Activated CD8-positive, alpha-beta memory T cell treated with anti-CD3 and anti-CD28 coated beads, Interleukin-2, amount 50 U/mL, for 24 hours (primary cell): ENCODE results near the gene DLX2.

Experiments
- DNase-seq: peaks from one replicate; pipeline ENCODE4 v3.0.0-alpha.2; 2020; ENCODE audit errors: extremely low read depth

Gene DLX2

DNA sequence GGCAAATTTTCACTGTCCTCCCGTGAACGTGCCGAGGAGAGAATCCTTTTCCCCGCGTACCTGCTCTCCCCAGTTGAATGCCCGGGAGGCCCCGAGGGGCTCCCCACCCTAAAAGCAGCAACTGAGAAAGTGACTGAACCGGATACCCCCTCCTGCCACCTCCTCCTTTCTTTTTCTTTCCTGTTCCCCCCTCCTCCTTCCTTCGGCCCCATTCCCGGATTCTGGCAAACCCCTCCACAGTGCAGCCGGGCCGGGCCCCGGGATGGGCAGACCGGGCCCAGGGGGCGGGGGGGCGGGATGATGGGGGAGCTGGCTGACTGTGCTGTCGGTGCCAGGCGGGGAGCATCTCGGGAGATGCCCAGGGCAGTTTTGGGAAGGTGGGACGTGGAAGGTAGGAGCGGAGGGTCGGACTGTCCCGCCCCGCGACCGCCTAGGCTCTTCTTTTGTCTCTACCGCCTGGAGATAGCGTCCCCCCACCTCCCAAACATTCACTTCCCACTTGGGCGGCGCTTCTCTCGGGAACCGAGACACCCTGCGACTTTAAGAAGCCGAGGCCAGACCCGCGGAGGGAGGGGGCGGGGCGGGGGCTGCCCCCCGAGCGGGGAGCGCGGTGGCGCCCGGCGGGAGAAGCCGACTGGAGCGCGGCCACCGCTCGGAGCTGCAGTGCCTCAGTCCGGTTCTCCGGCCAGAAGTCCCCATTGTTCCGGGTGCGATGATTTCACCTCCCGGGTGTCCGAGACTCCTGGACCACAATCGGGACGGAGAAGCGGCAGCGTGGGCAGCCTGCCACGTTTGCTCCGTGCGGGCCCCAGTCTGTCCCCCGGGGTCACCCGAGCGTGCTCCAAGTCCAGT lies 8.2 kb downstream of the DLX2 start:
- DNase-seq = no peak

DNA sequence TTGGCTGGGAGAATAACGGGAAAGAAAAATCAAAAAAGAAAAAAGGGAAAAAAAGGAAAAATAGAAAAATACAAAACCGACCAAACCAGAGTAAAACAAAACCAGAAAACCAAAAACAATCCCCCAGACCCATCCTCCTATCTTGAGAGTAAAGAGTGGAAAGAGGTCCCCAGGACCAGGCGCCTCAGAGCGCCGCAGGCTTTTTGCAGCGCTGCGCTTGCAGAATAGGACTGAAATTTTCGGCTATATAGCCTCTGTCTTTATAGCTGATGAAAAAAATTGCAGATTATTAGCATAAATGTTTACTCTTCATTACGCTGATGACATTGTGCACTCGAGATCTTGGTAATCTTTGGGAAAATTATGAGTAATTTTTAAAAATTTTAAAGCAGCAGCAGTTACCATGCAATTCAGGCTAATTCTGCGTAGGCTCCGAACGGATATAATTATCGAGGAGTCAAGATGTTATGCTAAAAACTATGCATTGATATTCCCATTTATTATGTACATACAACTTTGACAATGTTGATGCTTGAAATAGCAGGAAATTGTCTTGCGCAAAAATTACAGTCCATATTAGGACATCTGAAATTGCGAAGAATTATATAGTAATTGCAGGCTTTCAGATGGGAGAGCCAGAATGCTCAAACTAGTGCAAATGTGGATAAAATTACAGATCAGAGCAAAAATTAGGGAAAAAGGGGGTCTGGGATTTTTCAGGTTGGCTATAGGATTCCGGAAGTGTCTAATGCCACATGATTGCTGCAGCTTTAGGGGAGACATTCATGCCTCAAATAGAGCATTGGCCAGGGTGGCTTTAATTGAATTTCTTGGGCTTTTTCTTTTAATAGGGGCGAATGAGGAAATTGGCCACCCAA lies 9.0 kb downstream of the DLX2 start:
- DNase-seq = no peak

DNA sequence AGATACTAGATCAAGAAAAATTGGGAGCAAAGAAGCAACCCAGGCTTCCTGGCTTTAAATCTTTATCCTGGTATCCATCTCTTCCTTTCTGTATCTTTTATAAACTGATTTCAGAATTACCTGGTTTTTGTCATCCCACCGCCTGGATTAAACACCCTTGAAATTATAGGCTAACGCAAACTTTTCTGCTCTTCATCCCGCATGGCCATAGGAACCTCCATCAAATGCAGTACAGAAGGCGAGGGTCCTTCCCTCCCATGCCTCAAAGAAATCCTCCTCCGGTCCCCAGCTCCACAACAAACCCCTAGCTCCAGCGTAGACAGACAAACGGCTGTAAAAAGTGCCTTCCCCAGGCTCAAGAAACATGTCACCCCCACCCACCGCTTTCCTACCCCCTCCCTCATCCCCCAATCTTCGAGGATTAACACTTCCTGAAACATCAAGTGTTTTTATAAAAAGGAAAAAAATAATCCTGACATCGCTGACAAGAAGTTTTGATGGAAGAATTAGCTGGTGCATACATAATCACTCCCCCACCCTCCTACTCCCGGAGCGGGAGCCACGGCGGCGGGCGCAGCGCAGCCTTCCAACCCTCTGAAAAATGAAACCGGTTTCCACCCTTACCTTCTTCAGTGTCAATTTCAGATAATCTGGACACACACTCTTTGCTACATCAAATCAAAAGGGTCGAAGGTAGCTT lies 9.8 kb downstream of the DLX2 start:
- no peak for DNase-seq

DNA sequence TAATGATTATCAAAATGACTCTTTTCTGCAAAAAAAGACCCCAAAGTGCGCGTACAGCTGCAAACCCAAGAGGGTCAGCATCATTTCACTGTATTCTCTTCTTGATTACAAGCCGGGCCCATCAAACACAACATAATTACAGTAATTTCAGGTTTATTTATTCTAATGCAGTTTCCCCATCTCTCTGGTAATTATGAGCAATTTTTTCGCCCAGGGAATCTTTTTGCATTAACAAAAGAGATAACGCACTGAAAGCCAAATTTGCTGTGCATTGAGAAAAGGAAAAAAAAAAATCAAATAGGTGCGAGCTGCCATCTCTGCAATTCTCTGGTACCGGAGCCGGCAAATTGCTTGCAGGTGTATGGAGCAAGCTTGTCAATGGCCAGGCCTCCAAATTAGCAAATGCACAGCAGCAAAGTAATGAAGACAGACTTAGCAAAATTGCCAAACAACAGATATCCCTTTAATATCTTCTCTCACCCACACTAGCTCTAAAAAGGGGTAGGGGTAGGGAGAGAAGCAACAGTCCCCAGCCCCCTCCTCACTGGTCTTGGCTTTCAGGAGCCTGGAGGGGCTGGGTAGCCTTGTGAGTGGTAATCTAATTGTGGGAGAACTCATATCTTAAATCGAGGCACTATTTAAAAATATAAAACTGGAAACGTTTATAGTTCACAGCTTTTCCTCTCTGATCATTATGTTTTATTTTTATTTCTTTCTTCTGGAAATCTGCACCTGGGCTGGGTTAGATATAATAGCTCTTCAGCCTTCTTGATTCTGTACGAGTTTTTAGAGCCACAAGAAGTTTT lies 10.7 kb downstream of the DLX2 start:
- no peak for DNase-seq

DNA sequence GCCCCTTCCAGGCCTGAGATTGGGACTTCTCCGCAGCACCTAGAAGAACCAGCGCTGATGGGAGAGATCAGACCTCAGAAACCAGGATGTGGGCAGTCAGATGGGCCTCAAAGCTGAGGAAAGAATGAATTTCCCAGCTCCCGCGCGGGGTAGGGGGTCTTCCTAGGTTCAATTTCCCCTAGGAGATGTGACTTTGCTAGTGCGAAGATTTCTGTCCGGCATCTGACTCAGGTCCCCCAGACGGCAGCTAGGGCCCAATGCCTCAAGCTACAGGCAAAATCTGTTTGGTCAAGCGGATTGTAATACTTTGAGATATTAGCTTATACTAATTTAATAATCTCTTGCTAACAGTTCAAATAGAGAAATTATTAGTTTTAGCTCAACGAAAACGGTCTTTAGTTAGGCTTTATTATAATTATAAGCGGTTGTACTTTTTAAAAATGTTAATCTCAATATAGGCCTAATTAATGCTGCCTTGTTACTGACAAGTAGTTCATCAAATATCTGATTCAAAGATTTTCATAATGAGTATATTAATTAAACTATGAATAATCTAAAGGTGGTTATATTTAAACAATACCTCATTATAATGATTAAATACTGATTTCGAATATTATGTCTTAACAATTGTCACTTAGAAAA lies 11.6 kb downstream of the DLX2 start:
- DNase-seq = no peak

DNA sequence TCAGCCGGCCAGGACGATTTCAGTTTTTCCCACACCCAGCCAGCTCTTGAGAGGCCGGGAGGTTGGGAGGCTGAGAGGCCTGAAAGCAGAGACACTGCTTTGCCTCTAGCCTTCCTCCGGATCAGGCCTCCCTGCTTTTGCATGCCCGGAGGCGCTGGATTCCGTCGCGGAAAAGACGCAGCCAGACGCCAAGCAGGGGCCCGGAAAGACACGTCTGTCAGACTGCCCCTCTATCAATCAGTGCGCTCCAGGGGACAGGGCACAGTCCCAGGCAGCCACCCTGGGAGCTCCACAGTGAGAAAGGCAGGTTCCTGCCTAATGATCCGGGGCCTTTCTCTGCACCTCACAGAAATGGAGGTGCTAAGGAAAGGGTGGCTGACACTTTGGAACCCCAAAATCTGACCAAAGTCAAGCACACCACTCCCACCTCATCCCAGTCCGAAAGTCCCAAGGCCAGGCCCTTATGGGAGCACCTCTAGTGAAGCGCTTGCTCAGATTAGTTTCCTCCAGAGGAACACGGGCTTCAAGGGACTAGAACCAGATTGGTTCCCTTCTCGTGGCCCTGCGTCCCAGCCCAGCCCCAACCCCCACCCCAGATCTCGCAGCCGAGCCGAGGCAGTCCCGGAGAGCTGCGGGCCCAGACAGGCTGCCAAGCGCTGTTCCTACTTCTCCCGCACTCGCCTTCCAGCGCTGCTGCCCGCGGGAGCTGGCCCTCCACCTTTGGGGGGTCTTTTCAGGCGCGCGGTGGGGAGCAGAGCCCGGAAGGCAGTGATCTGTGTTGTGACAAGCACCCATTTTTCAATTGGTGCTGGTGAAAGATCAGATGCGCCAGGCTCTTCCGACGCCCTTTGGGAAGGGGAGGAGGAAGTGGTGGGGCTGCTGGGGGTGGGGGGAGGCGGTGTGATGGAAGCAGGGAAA lies 12.4 kb downstream of the DLX2 start:
- DNase-seq = no peak

DNA sequence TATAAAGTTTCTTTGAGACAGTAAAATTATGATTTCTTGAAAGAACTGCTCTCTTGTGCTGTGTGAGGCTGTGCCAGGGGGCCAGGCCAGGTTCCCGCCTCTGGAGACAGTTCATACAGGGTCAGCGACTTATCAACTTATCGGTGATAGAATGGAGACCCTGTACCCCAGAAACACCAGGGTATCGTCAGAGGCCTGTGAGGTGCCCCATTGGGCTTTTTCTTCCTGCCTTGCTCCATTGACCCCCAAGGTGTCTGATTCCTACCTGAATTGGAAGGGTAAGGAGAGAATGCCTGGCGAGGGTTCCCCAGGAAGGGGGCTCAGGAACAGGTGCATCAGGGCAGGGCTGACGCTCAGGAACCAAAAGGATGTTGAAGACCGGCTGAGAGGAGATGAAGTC lies 13.1 kb downstream of the DLX2 start:
- no peak for DNase-seq

DNA sequence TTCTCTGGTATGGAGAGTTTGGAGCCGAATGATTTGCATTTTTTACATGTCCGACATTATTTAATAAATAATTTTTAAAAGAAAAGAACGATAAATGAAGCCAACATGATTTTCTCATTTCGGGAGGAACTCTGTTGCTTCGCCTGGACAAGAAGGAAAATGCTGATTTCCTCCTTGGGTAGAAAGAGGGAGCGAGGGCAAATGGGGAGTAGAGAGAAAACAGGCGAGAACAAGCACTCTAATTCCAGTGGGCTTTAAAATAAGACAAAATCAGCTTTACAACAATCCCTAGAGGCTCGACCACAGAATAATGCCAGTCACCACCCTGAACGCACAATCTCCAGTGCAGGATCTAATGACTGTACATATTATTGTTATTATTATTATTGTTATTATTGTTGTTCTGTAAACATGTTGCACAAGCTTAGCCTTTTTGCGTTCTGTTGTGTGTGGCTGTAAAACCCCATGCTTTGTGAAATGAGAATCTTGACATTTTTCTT lies 13.6 kb downstream of the DLX2 start:
- DNase-seq = no peak

DNA sequence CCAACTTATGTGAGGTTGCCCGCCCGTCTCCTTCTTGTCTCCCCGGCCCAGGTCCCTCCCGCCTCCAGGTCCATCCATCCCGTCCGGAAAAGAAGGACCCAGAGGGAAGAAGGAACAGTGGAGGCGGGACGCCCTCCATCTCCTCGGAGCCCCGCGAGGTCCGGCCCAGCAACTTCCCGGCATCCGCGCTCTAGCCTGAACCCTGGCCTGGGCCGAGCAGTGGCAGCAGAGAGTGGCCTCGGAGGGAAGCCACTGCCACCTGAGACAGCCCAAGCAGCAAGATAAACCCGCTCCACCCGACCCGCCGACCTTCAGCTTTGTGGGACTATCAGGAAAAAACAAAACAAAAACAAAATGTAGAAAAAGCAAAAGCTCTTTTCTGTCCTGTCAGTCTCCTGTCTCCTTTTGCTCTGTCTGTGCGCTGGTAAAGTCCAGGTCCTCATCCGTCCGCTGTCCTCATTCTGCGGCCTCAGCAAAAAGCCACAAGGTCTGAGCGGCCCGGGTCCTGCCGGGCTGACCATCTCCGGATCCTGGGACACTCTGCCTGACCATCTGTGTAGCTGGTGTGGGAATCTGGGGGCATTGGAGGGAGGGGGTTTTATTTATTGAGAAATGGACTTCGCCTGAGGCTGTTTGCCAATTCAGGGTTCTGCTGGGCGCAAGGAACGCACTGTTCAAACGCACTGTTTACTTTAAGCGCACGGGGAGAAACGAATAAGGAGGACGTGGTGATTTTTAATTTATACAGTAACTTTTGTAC lies 14.3 kb downstream of the DLX2 start:
- DNase-seq = no peak

DNA sequence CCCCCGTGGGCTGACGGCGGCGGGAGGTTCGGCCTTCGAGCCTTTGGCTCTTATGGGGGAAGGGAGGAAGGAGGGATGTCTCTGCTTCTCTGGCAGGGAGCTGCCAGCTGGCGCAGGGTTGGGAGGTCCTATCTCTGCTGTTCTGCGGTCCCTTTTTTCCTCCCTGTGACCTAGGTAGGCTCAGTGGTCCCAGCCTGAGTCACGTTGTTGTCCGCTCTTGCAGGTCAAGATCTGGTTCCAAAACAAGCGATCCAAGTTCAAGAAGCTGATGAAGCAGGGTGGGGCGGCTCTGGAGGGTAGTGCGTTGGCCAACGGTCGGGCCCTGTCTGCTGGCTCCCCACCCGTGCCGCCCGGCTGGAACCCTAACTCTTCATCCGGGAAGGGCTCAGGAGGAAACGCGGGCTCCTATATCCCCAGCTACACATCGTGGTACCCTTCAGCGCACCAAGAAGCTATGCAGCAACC lies 14.9 kb downstream of the DLX2 start:
- DNase-seq = no peak

DNA sequence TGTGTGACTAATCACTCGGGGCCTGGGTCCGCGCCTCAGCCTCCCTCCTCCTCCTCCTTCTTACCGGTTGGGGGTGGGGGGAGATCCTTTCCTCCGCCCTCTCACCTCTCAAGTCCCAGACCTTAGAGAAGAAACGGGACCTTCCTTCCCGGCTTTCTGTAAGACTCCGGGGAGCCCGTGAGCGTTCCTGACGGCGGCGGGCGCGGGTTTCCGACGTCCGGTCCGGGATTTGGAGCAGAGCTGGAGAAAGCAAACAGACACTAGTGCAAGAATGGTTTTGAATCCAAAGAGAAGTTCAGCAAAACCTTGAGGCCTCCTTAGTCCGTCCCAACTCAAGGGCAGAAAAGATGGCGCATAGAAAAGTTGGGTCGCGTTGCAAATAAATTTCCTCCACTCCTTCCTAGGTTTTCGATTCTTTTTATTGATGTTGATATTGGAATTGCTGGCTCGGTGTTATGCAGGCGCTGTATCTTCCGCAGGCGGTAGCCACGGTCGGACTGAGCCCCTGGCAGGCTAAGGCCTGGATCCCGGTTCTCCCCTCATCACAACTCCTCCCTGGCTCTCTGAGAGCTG lies 15.4 kb downstream of the DLX2 start:
- DNase-seq = no peak

DNA sequence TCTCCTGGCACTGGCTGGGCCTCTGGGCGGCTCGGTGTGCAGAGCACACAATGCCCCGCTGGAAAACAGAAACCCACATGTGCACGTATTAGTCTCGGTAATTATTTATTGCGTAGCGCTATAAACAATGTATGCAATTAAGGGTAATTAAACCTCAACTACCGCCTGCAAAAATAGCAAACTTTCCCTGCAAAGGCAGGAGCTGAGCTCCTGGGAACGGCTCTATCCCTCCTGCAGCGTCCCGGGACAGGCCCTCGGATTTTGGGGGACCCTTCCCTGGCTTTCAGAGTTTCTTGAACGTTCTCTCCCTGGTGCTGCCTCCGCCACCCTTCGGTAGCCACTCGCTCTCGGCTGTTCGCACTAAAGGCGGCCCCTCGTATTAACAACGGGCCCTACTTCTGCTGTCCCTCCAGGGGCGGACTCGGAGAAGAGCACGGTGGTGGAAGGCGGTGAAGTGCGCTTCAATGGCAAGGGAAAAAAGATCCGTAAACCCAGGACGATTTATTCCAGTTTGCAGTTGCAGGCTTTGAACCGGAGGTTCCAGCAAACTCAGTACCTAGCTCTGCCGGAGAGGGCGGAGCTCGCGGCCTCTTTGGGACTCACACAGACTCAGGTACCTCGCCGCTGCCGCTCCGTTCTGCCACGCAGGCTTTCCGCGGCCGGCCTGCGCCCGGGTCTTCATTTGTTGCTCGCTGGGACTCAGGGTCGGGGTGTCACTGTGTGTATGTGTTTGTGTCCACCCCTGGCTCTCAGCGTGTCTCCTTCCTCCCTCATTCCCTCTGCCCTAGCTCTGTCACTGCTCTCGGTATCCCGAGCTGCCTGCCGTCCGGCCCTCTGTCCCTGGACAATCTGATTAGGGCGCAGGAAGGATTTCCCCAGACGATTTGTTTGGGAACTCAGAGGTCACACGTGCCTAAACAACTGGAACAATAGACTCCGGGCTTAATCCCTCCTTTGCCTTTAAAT lies 16.2 kb downstream of the DLX2 start:
- no peak for DNase-seq

DNA sequence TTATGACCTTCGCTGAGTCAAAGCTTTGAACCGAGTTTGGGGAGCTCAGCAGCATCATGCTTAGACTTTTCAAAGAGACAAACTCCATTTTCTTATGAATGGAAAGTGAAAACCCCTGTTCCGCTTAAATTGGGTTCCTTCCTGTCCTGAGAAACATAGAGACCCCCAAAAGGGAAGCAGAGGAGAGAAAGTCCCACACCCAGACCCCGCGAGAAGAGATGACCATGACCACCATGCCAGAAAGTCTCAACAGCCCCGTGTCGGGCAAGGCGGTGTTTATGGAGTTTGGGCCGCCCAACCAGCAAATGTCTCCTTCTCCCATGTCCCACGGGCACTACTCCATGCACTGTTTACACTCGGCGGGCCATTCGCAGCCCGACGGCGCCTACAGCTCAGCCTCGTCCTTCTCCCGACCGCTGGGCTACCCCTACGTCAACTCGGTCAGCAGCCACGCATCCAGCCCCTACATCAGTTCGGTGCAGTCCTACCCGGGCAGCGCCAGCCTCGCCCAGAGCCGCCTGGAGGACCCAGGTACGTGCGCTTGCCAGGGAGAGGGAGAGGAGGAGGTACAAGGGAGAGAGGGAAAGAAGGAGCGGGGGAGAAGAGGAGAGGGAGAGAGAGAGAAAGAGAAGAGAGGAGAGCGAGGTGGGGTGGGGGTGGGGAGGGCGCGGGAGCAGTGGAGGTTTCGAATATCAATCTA lies 17.1 kb downstream of the DLX2 start, which contains the start of gene DLX1:
Gene DLX1 (plus strand): TSS at position 48 of the 700 bp plus-strand sequence. CDS start 171 bp downstream, at position 219.
- no peak for DNase-seq

DNA sequence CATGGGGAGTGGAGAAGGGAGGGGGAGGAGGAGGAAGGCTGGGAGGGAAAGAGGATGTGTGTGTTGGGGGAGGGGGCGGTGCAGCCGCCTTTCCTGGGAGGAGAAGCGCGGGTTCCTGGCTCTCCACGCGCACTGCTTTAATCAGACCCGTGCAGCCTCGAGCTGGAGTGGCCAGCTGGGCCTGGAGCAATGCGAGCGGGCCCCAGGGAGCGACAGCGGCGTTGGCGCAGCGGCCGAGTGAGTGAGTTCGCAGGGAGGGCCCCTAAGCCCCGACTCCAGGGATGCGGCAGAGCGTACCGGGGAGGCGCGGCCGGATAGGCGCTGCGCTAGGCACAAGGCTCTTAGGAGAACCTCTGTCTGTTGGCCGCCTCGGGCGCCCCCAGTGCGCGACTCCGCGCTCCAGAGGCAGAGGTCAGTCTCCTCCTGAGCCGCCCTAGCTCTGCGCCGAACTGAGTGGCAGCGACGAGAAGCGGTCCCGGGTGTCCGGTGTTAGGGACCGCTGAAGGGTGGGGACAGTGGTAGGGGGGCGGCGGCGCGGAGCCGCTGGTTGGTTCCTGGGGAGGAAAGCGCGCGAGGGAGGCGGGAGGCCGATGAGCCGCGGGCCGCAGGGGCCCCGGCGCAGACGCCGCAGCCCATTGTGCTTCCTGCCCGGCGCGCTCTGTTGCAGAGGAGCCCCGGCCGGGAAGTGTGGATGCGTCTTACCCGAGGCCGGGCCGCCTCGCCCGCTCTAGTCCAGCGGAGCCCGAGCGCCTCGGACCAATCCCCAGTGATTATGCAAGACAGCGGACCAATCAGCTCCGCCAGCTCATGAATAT lies 17.8 kb downstream of the DLX2 start:
- no peak for DNase-seq

DNA sequence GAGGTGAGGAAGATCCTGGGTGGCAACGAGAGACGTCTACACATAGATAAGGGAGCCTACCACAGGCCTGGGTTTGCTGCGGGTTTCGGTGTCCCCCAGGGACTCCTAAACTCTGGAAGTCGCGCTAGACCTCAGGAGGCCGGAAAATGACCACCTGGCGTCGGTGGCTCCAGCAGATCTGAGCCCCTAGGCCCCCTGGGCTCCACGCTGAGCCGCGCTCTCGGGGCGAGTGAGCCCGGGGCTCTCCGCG lies 18.4 kb downstream of the DLX2 start:
- no peak for DNase-seq
